ENCODE data around the gene PHETA1.
"Not testable (repeated sequence)": the region's sequence is repeated elsewhere in the genome, so short reads cannot be mapped to it uniquely, and the experiment has no call there.

Gene PHETA1

GRCh38 chr12:111405149-111405858 is 36.4 kb upstream of the PHETA1 start:
- peak; percentile 100 for DNase-seq

DNA sequence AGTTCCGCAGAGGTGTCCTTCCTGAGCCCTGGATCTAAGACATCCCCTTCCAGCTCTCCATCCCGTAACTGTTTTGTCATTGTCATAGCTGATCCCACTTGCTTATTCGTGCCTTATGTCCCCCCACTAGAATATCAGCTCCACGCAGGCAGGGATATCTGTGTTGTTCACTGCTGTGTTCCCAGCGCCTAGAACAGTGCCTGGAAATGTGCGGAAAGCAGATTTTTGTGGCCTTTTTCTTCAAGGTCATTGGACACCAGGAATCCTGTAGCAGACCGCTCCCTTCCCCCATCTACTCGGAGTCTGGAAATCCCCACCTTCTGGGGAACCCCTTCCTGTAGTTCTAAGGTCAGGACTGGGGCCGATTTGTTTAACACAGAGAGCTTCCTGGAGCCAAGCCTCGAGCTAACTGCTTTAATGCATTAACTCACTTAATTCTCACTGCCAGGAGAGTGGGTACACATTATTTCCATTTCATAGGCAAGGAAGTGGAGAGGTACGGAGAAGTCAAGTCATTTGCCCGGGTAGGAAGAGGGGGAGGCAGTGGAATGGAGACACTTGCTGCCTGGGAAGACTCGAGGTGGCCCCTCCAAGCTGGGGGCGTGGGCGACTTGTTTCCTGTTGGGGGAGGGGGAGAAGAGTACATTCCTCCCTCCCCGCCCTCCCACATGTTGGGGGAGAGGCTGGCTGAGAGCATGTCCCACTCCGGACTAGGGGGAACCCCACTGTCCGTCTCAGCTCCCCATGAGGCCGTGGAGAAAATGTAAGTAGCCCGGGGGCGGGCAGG is 35.7 kb upstream of the PHETA1 start:
- peak; percentile 47 for DNase-seq

- DNase-seq, result not testable (repeated sequence)
These were observed 33.6 kb upstream of the PHETA1 start for GRCh38 chr12:111402490-111402824.

DNA sequence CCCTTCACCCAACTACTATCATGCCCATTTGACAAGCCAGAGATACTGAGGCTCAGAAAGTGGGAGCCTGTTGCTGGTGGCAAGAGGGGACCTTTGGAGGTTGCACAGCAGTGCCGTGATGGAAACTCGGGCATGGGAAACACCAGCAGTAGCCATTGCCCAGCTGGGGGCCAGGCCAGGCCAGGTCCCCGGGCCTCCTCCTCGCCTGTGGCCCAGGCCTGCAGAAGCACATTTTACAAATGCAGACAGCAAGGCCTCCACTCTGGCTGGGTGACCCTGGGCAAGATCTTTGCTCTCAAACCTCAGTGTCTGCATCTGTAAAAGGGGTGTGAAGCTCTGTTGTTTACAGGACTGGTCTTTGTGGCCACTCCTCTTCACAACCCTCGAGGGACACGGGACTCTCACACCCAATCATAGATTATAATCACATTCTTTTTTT is 32.3 kb upstream of the PHETA1 start:
- DNase-seq, result no peak

DNA sequence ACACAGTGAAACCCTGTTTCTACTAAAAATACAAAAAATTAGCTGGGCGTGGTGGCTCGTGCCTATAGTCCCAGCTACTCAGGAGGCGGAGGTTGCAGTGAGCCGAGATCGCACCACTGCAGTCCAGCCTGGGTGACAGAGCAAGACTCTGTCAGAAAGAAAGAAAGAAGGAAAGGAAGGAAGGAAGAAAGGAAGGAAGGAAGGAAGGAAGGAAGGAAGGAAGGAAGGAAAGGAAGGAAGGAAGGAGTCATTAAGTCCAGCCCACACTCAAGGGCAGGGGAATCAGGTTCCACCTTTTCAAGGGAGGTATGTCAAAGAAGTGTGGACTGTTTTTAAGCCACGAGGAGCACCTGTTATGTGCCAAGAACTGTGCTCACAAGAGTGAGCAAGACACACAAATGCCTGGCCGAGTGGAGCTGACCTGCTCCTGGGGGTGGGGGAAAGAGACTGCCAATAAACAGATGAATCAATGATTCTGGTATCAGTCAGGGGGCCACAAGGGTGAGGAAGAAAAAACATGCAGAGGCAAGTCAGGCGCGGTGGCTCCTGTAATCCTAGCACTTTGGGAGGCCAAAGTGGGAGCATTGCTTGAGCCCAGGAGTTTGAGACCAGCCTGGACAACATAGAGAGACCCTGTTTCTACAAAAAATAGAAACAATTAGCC is 31.0 kb upstream of the PHETA1 start:
- not testable (repeated sequence) for DNase-seq

- no peak for DNase-seq
These were observed 29.6 kb upstream of the PHETA1 start for GRCh38 chr12:111398530-111398929.

DNA sequence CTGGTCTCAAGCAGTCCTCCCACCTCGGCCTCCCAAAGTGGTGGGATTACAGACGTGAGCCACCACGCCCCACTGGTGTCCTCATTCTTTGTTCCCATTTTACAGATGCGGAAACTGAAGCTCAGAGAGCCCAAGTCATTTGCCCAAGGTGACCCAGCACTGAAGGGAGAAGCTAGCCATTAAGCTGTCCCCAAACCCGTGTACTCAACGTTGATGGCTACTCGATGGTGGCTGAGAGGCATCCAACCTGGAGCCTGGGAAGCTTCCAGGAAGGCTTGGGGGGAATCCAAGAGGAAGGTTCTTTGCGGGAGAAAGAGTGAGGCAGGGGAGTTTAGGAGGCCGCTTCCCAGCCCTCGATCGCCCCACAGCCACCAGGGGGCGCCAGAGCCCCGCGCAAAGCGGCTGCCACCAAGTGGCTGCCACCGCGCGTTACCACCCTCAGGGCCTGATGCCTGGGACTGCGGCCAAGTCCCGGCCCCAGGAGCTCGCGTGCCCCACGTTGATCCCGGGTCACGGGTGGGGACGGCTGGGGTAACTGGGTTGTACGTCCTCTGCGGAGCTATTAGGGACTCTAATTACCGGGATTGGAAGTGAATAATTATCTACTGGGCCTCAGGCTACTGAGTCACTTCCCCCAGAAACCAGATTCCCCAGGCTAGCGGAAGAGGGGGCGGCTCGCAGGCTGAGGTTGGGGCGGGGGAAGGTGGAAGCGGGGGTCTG is 28.0 kb upstream of the PHETA1 start:
- DNase-seq, result peak; percentile 93

DNA sequence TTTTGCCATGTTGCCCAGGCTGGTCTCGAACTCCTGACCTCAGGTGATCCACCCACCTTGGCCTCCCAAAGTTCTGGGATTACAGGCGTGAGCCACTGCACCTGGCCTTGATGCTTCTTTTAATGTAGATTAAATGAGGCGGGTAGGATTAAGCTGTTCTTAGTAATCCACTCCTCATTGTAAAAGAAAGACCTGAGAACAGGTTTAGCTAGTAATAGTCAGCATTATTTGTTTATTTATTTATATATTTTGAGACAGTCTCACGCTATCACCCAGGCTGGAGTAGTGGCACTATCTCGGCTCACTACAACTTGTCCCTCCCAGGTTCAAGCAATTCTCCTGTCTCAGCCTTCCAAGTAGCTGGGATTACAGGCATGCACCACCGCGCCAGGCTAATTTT is 27.4 kb upstream of the PHETA1 start:
- DNase-seq, result not testable (repeated sequence)

DNA sequence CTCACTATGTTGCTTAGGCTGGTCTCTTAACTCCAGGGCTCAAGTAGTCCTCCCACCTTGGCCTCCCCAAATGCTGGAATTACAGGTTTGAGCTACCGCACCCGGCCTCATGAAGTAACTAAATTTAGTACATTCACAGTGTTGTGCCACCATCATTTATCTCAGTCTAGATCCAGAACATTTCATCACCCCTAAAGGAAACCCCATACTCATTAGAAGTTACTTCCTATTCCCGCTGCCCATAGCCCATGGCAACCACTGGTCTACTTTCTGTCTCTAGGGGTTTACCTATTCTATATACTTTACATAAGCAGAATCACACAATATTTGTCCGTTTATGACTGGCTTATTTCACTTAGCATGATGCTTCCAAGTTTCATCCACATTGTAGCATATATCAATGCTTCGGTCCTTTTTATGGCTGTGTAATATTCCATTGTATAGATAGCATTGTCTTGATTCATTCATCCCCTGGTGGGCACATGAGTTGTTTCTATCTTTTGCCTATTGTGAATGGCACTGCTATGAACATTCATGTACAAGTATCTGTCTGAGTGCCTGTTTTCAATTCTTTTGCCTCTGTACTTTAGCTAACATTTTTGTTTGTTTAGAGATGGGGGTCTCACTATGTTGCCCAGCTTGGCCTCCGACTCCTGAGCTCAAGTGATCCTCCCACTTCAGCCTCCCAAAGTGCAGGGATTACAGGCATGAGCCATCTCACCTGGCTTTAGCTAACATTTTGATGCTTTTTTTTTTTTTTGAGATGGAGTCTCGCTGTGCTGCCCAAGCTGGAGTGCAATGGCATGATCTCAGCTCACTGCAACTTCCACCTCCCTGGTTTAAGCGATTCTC is 26.7 kb upstream of the PHETA1 start:
- DNase-seq, result no peak

DNA sequence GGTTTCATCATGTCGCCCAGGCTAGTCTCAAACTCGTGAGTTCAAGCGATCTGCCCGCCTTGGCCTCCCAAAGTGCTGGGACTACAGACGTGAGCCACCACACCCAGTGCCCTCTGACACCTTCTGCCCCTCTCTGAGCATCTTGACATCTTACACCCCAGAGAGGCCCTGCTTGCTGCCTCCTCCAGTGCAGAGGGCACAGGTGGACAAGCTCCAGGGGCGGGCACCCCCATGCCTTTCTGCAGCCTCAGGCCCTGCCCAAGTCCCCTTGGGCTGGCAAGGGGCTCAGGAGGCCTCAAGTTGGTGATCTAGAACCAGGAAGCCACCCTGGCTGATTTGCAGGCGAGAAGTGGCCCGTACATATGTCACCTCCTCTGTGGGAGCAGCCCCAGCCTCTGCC is 25.6 kb upstream of the PHETA1 start:
- no peak for DNase-seq

GRCh38 chr12:111393700-111394300 is 24.9 kb upstream of the PHETA1 start:
- no peak for DNase-seq

DNA sequence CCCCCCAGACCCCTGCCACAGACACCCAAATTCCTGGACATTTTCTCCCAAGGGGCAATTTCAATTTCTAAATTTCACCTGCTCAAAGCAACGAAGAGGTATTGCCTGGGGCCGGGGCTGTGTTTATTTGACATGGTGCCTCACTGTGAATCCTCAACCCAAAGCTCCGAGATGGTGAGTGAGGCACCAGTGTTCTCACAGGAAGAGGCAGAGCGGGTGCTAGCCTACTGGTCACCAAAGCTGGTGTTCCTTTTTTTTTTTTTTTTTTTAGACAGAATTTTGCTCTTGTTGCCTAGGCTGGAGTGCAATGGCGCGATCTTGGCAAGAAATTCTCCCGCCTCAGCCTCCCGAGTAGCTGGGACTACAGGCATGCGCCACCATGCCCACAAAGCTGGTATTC is 22.0 kb upstream of the PHETA1 start:
- no peak for DNase-seq

- DNase-seq, result no peak
These were observed 20.7 kb upstream of the PHETA1 start for GRCh38 chr12:111389635-111390034.

- no peak for DNase-seq
These were observed 18.9 kb upstream of the PHETA1 start for GRCh38 chr12:111387747-111388323.

DNA sequence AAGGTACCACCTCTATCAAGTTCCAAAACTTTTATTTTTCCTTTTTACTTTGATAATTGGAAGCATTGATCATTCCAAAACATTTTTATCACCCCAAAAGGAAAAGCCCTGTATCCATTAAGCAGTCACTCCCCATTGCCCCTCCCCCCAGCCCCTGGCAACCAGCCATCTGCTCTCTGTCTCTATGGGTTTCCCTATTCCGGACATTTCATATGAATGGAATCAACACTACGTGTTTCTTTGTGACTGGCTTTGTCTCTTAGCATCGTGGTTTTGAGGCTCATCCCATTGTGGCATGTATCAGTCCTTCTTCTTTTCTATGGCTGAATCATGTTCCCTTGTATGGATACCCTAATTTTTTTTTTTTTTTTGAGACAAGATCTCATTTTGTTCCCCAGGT is 18.0 kb upstream of the PHETA1 start:
- DNase-seq, result no peak

GRCh38 chr12:111384596-111384995 is 15.7 kb upstream of the PHETA1 start:
- no peak for DNase-seq

GRCh38 chr12:111379942-111380554 is 11.2 kb upstream of the PHETA1 start:
- no peak for DNase-seq

DNA sequence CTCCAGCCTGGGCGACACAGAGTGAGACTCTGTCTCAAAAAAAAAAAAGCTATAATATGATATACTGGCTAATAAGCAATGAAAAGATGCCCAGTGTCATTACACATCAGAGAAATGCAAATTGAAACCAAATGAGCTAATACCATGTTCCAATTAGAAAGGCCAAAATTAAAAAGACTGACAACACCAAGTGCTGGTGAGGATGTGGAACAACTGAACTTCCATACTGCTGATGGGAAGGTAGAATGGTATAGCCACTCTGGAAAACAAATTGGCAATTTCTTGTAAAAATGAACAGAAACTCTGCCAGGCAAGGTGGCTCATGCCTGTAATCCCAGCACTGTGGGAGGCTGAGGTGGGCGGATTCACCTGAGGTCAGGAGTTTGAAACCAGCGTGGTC is 8.5 kb upstream of the PHETA1 start:
- DNase-seq, result no peak

- DNase-seq, result not testable (repeated sequence)
These were observed 4.3 kb upstream of the PHETA1 start for GRCh38 chr12:111373231-111373630.

- DNase-seq, result no peak
These were observed 763 bp upstream of the PHETA1 start for GRCh38 chr12:111369496-111370220.

Measured in CD4-positive, alpha-beta T cell treated with Interleukin-17A for 4 hours (primary cell).